ENCODE measurements around the gene MAP3K6.
"Not testable (repeated sequence)": the region's sequence is repeated elsewhere in the genome, so short reads cannot be mapped to it uniquely, and the experiment has no call there.

MAP3K6 gene

GRCh38 chr1:27397110-27397509 is 30.3 kb upstream of the MAP3K6 start:
- DNase-seq: no peak

DNA sequence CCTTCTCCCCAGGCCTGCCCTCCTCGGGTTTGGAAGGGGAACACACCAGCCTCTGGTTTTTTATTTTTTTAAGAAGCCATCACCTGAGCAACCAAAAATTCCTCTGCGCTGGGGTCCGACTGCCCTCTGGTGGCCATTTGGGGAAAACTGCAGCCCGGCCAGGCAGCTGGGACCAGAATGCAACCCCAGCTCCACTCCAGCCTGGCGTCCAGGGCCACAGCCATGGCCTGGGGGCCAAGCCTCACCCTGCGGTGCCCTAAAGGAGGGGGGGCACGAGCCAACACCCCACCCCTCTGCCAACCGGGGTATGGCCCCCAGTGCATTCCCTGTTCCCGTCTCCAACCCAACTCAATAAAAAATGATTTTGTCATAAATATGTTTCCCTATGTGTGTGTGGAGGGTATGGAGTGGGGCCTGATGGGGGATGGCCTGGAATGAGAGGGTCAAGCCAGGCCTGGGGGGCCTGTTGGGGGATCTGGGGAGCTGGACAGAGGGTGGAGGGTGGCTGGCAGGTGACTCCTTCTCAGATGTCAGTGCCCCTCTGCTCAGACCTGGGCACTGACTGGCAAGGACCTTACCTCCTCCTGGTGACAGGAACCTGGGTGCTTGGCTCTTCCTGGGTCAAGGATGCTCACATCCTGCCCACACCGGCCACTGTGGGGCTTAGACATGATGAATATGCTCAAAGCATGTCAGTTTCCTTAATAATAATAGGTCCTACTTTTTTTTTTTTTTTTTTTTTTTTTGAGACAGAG is 28.9 kb upstream of the MAP3K6 start:
- peak; percentile 86 for DNase-seq

GRCh38 chr1:27394925-27395324 is 28.2 kb upstream of the MAP3K6 start:
- DNase-seq: no peak

GRCh38 chr1:27394282-27394658 is 27.5 kb upstream of the MAP3K6 start:
- no peak for DNase-seq

- DNase-seq: no peak
Measured at GRCh38 chr1:27393641-27394281, 27.0 kb upstream of the MAP3K6 start.

- no peak for DNase-seq
Measured at GRCh38 chr1:27392778-27393635, 26.2 kb upstream of the MAP3K6 start.

DNA sequence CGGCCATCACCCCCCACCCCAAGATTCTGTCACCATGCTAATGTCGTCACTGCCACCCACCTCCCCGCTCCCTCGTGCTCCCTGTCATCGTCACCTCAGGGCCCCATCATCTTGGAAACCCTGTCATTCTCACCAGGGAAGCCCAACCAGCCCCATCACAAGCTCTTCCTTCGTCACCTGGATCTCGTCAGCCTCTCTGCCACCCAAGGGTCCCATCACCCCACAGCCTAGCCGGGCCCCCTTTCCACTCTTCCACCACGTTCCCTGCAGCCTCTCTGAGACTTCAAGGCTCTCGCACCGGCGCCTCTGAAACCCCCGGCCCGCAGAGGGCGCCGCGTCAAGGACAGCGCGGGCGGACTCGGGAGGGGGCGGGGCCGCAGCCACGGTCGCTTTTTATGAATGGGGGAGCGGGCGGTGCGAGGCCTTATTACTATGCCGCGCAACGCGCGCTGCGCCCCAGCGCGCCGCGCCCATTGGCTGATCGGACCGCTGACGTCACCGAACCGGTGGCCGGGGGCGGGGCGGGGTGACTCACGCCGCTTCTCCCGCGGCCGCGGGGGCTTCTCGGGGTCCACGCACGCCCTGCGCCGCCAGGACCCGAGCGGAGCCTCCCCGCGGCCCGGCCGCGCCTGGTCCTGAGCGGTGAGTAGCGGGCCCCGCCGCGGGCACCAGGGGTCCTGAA is 25.5 kb upstream of the MAP3K6 start, which contains the start of gene GPR3:
Gene GPR3, plus strand, starts transcription at position 527 of the 682 bp plus-strand sequence. CDS start 1,177 bp downstream, outside the sequence.
- peak; percentile 94 for DNase-seq

- DNase-seq: peak; percentile 61
Measured at GRCh38 chr1:27391511-27392095, 24.8 kb upstream of the MAP3K6 start.

DNA sequence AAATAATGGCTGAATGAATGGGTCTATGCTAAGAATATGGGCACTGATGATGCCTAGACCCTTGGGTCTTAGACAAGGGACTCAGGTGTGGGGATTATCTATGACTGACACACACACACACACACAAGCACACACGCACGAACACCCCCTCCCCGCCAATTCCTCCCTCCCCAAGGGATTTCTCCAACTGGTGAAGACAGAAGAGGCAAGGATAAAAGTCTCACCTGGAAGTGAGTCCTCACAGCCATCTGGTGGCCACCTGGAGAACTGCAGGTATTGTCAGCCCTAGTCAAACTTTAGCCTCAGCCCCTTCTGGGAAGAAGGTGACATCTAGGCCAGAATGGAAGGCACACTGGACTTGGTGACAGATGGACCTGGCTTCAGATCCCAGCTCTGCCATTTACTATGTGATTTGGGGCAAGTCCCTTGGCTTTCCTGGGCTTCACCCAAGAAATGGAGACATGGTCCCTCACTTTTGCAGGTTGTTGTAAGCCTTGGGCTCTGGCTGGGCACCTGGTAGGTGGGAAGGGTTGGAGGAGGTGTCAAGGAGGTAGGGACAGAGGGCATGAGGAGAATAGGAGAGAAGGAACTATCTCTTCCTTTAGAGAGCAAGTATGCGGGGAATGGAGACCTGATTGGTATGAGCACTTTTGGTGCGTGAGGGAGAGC is 21.7 kb upstream of the MAP3K6 start:
- DNase-seq: no peak

GRCh38 chr1:27384797-27385196 is 18.0 kb upstream of the MAP3K6 start:
- not testable (repeated sequence) for DNase-seq

GRCh38 chr1:27383661-27384060 is 16.9 kb upstream of the MAP3K6 start:
- DNase-seq: no peak

DNA sequence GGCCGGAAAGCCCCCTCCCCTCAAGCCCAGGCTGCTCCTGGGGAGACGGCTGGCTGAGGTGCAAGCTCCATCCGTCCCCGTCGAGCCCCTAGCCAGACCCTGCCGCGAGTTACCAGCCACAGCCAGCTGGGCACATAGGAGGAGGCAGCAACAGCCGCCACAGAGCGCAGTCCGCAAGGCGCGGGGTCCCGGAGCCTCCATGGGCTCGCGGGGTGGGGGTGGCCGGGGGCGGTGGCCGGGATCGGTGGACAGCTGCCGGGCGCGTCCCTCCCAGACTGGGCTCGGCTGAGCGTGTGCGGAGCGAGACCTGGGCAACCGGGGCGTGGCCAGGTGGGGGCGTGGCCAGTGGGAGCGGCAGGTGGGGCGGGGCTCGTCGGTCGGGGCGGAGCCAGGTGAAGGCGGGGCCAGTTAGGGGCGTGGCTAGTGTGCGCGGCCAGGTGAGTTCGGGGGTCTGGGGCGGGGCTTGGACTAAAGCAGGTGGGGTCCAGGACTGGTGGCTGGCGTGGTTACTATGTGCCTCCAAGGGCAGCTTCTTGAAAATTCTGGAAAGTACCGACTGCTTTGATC is 16.4 kb upstream of the MAP3K6 start, which contains the start of gene CD164L2:
Gene CD164L2, minus strand, starts transcription at position 295 of the 567 bp plus-strand sequence. Its CDS starts 94 bp downstream, at position 201.
- no peak for DNase-seq

- no peak for DNase-seq
Measured at GRCh38 chr1:27381969-27382762, 15.4 kb upstream of the MAP3K6 start.

GRCh38 chr1:27380766-27381733 is 14.3 kb upstream of the MAP3K6 start:
- no peak for DNase-seq

GRCh38 chr1:27380224-27380623 is 13.5 kb upstream of the MAP3K6 start:
- DNase-seq: no peak

DNA sequence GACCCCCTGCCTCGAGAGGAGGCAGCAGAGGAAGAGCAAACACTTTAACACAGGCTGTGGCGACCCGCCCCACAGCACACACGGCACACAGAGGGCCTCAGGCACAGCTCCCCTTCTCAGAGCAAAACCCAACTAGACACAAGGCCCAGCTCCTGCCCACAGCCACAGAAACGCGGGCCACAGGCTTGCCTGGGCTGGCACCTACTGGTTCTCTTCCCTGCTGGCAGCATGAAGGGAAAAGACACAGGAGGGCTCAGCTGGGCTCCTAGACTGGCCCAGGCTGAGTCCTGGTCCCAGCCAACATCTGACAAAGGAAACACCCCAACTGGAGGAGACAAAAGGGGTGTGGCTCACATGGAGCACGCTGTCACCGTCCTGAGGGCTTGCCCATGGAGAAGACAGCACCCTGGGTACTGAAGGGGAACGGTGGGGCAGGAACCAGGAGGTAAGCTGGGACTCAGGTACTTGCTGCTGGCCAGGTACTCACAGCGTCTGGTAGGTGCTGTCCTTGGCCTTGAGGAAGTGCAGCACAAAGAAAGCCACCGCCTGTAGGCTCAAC is 12.9 kb upstream of the MAP3K6 start:
- no peak for DNase-seq

GRCh38 chr1:27377760-27378495 is 11.2 kb upstream of the MAP3K6 start:
- DNase-seq: no peak

All from femur (tissue), 1 donor.